Transverse colon (tissue), 3 donors: Measurements from ENCODE around the gene MSMO1.

Source experiments
- CTCF ChIP-seq, 5 experiments: fragments of 200-600 bp in 3 of 5; fragments of 450-650 bp in 2 of 5; sonication (generic) in 3 of 5; IDR thresholded peaks; 1 replicate in 2 of 5; 2 replicates in 3 of 5; pipeline ENCODE4 v1.5.1; 2016 to 2017; ENCODE audit warnings: antibody characterized with exemption in 5 of 5, inconsistent platforms in 3 of 5, mild to moderate bottlenecking in 2 of 5, moderate library complexity in 1 of 5
- EP300 ChIP-seq: sonication (generic); formaldehyde crosslinking; IDR thresholded peaks from one replicate; pipeline ENCODE4 v1.6.1; 2017; ENCODE audit warnings: antibody characterized with exemption, low read depth
- POLR2A ChIP-seq: fragments of 450-650 bp; IDR thresholded peaks from one replicate; pipeline ENCODE4 v1.6.1; 2016; ENCODE audit warnings: antibody characterized with exemption, mild to moderate bottlenecking, moderate library complexity

GRCh38 chr4:165308166-165308565, 19.3 kb upstream of the MSMO1 start:
- TF ChIP-seq CTCF (IDR thresholded peaks at IDR 0.05) (no peak), EP300 (no peak), POLR2A (no peak)
